HUES48 (cell line): ENCODE data around the gene LTBP4.

Source experiments
- H3K27ac ChIP-seq: one replicate; pipeline ENCODE4 v1.7.0; 2013; ENCODE audit warnings: low read depth, low read length, inconsistent platforms
- H3K27me3 ChIP-seq: 2 replicates; pipeline ENCODE4 v1.6.1; 2013; ENCODE audit warnings: mild to moderate bottlenecking, low read length; ENCODE audit not compliant: control insufficient read depth, insufficient read depth
- H3K36me3 ChIP-seq: 2 replicates; pipeline ENCODE4 v1.6.1; 2013; ENCODE audit warnings: low read length; ENCODE audit not compliant: control insufficient read depth, insufficient read depth
- H3K4me1 ChIP-seq: 2 replicates; pipeline ENCODE4 v1.6.1; 2013; ENCODE audit warnings: mild to moderate bottlenecking, low read length; ENCODE audit not compliant: control insufficient read depth, insufficient read depth
- H3K4me3 ChIP-seq: 2 replicates; pipeline ENCODE4 v1.5.1; 2013; ENCODE audit warnings: mild to moderate bottlenecking, low read depth, low read length
- H3K9ac ChIP-seq: 2 replicates; pipeline ENCODE4 v1.6.1; 2013; ENCODE audit warnings: mild to moderate bottlenecking, low read depth, low read length, moderate library complexity
- H3K9me3 ChIP-seq: 2 replicates; pipeline ENCODE4 v1.6.1; 2013; ENCODE audit warnings: low read length; ENCODE audit not compliant: control insufficient read depth, insufficient read depth

LTBP4 gene

DNA sequence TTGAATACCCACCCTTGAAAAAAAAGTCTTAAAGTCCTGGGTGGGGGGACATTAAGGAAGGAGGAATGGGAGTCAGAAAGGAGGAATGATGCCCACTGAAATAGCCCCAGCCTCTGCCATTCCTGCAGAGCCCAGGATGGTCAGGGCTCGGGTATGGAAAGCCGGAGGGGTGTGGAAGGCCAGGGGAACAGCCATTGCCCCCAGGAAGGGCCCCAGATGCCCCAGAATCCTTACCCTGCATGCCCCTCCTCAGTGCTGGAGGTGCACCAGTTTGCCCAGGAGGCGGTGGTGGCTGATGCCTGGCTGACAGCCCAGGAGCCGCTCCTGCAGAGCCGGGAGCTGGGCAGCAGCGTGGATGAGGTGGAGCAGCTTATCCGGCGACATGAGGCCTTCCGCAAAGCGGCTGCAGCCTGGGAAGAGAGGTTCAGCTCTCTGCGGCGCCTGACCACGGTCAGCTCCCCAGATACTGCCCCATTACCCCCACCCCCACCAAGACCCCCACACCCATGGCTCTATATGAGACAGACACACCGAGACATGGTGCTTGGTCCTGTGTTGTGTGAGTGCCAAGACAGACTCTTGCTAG, 35.2 kb upstream of the LTBP4 start:
- Histone ChIP-seq H3K4me3 (no peak overlapping the region), H3K36me3 (no peaks in the 10 kb centered on the region), H3K27ac (no peak overlapping the region), H3K4me1 (no peaks in the 10 kb centered on the region; the same call in 1 of the 2 replicates), H3K9me3 (no peaks in the 10 kb centered on the region), H3K9ac (no peak overlapping the region), H3K27me3 (peaks cover 60% of the 10 kb centered on the region)

DNA sequence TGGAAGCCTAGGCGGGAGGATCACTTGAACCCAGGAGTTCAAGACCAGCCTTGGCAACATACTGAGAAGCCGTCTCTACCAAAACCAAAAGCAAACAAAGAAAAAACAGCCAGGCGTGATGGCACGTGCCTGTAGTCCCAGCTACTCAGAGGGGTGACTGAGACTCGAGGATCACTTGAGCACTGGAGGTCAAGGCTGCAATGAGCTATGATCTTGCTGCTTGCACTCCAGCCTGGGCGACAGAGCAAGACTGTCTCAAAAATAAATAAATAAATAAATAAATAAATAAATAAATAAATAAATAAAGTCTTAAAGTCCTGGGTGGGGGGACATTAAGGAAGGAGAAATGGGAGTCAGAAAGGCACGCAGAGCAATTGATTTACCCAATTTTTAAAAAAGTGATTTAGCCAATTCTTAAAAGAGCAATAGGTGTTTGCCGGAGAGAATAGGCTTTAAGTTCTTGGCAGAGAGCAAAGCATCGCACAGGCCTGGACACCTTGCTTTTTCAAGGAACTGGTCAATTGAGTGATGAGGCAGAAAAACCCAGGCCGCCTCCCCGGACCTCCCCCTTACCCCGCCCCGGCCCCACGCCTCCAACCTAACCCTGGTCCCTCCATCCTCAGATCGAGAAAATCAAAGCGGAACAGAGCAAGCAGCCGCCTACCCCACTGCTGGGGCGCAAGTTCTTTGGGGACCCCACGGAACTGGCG, 34.0 kb upstream of the LTBP4 start:
- Histone ChIP-seq H3K4me1 (no peaks in the 10 kb centered on the region; the same call in 1 of the 2 replicates), H3K36me3 (no peaks in the 10 kb centered on the region), H3K4me3 (peak overlapping the region; percentile 61), H3K9me3 (no peaks in the 10 kb centered on the region), H3K27me3 (peaks cover 60% of the 10 kb centered on the region), H3K9ac (no peak overlapping the region), H3K27ac (no peak overlapping the region)

DNA sequence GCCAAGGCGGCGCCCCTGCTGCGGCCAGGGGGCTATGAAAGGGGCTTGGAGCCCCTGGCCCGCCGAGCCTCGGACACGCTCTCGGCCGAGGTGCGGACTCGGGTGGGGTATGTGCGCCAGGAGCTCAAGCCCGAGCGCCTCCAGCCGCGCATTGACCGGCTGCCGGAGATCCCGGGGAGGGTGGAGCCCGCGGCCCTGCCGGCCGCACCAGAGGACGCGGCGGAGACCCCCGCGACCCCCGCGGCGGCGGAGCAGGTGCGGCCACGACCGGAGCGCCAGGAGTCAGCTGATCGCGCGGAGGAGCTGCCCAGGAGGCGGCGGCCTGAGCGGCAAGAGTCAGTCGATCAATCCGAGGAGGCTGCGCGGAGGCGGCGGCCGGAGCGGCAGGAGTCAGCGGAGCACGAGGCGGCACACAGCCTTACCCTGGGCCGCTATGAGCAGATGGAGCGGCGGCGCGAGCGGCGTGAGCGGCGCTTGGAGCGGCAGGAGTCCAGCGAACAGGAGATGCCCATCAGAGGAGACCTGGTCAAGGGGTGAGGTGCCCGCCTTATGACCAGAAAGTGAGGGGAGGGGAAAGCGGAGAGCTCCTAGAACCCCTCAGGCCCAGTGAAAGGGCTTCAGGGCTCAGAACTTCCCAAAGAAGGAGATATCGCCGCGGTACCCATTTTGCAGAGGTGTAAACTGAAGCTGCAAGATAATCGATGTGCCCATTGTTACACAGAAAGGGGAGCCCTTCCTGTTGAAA, 33.2 kb upstream of the LTBP4 start:
- H3K9ac ChIP-seq, result no peak overlapping the region
- no peaks in the 10 kb centered on the region for H3K36me3 ChIP-seq
- no peaks in the 10 kb centered on the region; the same call in 1 of the 2 replicates for H3K4me1 ChIP-seq
- no peak overlapping the region for H3K27ac ChIP-seq
- peak overlapping the region; percentile 61 for H3K4me3 ChIP-seq
- peaks cover 60% of the 10 kb centered on the region for H3K27me3 ChIP-seq
- H3K9me3 ChIP-seq, result no peaks in the 10 kb centered on the region

DNA sequence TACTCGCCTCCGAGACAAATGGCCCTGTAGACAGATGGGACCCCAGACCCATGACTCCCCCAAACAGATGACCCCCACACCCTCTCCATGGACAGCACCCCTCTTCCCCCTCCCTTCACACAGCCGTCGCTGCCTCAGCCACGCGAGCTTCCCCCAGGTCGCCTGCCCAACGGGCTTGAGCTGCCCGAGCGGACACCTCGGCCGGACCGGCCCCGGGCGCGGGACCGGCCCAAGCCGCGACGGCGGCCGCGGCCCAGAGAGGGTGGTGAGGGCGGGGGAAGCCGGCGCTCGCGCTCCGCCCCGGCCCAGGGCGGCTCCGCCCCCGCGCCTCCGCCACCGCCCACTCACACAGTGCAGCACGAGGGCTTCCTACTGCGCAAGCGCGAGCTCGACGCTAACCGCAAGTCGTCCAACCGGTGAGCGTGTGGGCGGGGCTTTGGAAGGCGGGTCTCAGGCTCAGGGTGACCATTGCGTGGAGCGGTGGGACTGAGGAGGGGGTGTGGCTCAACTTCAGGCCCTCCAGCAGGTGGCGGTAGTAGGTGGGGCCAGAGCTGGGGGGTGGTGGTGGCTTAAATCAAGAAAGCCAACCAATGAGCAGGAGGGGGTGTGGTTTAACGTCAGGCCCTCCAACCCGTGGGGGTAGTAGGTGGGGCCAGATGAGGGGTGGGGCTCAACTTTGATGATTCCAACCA, 30.7 kb upstream of the LTBP4 start:
- H3K9ac ChIP-seq, result no peak overlapping the region
- H3K4me3 ChIP-seq, result peak overlapping the region; percentile 64
- peaks cover 48% of the 10 kb centered on the region for H3K27me3 ChIP-seq
- H3K9me3 ChIP-seq, result no peaks in the 10 kb centered on the region
- H3K36me3 ChIP-seq, result no peaks in the 10 kb centered on the region
- H3K27ac ChIP-seq, result no peak overlapping the region
- no peaks in the 10 kb centered on the region; the same call in 1 of the 2 replicates for H3K4me1 ChIP-seq

DNA sequence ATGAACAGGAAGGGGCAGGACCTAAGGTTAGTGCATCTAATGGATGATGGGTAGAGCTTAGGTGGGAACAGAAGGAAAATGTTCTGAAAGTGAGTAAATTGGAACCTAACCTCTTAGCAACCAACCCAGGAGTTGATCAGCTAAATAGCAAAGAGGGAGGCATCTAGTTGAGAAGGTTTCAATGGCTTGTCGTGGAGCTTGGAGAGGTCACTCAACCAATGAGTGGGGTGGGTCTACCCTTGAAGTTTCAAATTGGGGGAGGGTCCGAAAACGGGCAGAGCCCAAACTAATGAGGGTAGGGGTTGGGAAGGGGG, 30.2 kb upstream of the LTBP4 start:
- Histone ChIP-seq H3K27me3 (peaks cover 43% of the 10 kb centered on the region), H3K9ac (no peak overlapping the region), H3K36me3 (no peaks in the 10 kb centered on the region), H3K4me1 (no peaks in the 10 kb centered on the region; the same call in 1 of the 2 replicates), H3K27ac (no peak overlapping the region), H3K4me3 (peak overlapping the region; percentile 20; the same call in 1 of the 2 replicates), H3K9me3 (no peaks in the 10 kb centered on the region)

DNA sequence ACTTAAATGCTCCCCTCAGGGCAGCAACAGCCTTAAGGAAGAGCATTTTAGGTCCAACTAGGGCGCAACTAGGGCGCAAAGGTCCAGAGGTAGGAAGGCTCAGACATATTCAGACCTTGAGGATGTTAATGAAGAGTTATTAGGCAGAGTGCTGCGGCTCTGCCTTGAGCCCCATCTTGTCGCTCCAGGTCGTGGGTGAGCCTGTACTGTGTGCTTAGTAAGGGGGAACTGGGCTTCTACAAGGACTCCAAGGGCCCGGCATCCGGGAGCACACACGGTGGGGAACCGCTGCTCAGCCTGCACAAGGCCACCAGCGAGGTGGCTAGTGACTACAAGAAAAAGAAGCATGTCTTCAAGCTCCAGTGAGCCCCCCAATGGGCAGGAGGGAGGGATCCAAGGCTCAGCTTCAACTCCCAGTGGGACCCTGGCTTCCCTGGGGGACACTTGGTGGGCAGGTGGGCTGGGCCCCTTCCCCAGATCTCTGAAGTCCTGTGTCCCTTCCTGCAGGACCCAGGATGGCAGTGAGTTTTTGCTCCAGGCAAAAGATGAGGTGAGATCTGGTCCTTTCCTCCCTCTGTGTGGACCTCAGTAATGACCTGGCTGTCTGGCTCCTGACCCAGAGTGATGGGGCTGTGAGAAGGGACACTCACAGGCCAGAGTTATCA, 29.2 kb upstream of the LTBP4 start:
- H3K9me3 ChIP-seq, result no peaks in the 10 kb centered on the region
- H3K27ac ChIP-seq, result no peak overlapping the region
- H3K4me1 ChIP-seq, result no peaks in the 10 kb centered on the region; the same call in 1 of the 2 replicates
- no peak overlapping the region for H3K9ac ChIP-seq
- H3K4me3 ChIP-seq, result no peak overlapping the region
- H3K27me3 ChIP-seq, result peaks cover 34% of the 10 kb centered on the region
- no peaks in the 10 kb centered on the region for H3K36me3 ChIP-seq

DNA sequence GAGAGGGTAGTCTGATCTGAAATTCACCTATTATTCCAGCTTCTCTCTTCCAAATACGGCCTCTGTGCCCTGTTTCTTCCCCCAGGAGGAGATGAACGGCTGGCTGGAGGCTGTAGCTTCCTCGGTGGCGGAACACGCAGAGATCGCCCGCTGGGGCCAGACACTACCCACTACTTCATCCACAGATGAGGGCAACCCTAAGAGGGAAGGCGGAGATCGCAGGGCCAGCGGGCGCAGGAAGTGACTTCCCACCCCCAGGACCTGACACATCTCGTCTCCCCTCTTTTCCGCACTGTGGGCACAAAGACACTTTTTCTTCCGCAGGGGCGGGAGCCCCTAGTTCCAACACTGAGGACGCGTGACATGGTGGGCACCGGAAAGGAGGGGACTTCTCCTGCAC, 25.8 kb upstream of the LTBP4 start:
- Histone ChIP-seq H3K4me1 (no peaks in the 10 kb centered on the region), H3K36me3 (peaks cover 9% of the 10 kb centered on the region), H3K4me3 (peak overlapping the region; percentile 81), H3K27ac (no peak overlapping the region), H3K9me3 (no peaks in the 10 kb centered on the region), H3K9ac (no peak overlapping the region), H3K27me3 (peaks cover under 1% of the 10 kb centered on the region; the same call in 1 of the 2 replicates)

DNA sequence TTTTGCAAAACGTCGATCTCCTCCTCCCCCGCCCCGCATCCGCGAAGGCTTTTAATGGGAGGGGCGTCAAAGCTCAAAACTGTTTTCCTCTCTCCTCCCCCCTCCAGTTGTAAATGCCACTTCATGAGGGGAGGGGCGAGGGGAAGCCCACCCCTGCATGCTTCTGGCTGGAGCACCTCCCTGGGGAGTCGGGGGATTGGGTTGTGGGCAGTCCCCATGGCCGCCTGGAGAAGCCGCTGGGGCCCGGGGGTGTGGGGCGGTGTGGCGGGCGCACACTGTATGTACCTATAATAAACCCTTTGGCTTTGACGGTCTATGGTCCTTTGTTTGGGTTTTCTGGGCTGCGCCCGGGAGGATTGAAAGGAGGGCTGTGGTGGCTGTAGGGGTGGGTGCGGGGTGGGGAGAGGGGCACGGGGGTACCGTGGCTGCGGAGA, 25.0 kb upstream of the LTBP4 start:
- no peak overlapping the region for H3K27ac ChIP-seq
- no peaks in the 10 kb centered on the region for H3K4me1 ChIP-seq
- peak overlapping the region; percentile 81 for H3K4me3 ChIP-seq
- H3K9me3 ChIP-seq, result no peaks in the 10 kb centered on the region
- H3K36me3 ChIP-seq, result peaks cover 17% of the 10 kb centered on the region
- peak overlapping the region; percentile 30; the same call in 1 of the 2 replicates for H3K9ac ChIP-seq
- H3K27me3 ChIP-seq, result no peaks in the 10 kb centered on the region

DNA sequence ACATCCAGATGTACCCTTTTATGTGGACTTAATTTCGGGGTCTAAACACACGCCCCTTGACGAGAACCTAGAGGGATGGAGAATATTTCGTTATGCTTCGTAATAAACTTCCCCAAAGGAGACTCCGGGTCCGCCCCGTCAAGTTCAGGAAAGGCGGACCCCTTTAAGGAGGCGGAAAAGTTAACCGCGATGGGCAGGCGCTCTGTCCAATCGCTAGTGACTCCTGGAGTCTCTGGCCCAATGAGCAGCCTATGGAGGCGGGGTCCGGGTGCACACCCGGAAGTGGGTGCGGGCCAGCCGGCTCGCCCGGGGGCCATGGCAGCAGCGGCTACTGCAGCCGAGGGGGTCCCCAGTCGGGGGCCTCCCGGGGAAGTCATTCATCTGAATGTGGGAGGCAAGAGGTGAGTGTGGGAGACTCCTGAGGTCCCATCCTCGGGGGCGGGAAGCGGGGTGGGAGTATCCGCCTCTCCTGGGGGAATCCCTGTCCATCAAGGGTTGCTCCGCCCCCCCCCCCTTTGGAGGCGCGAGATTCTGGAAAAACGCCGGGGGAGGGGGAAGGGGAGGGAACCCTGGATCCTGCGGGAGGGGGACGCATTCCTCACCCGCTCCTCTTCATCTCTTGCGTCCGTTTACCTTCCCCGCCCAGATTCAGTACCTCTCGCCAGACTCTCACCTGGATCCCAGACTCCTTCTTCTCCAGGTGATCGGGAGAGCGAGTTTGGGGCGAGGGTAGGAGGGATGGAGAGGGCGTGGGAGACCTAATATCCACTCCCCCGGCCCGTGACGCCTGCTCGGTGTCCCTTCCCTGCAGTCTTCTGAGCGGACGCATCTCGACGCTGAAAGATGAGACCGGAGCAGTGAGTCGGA, 24.4 kb upstream of the LTBP4 start, which contains the start of gene SHKBP1:
Gene SHKBP1, plus strand, starts transcription at position 289 of the 867 bp plus-strand sequence. Its CDS starts 27 bp downstream, at position 316.
- Histone ChIP-seq H3K4me1 (no peaks in the 10 kb centered on the region), H3K36me3 (peaks cover 22% of the 10 kb centered on the region), H3K9me3 (no peaks in the 10 kb centered on the region), H3K4me3 (peak within 1 kb of the TSS; percentile 81), H3K9ac (peak within 1 kb of the TSS; percentile 36), H3K27ac (peak within 1 kb of the TSS; percentile 40), H3K27me3 (no peaks in the 10 kb centered on the region)
